Cardiac fibroblast (primary cell): ENCODE measurements around the gene PPP4R3C.
A peak's percentile ranks its signal among the peaks of the same experiment; 100 is the strongest.
"Not testable (repeated sequence)": the region's sequence is repeated elsewhere in the genome, so short reads cannot be mapped to it uniquely, and the experiment has no call there.

Experiments
- DNase-seq, 2 donors: peaks; one replicate each; pipeline versions ENCODE4 v3.0.0 to v3.0.0-alpha.2; 2010; ENCODE audit warnings: low read depth in 2 of 2
- H3K4me3 ChIP-seq, 2 donors: replicated peaks in 1 of 2; 1 replicate in 1 of 2; 2 replicates in 1 of 2; pipeline ENCODE4 v1.5.1; 2011; ENCODE audit warnings: low read depth in 2 of 2, low read length in 2 of 2, mild to moderate bottlenecking in 2 of 2, moderate library complexity in 1 of 2
- TF ChIP-seq, protein P1 (sequence below): IDR thresholded peaks from one replicate; pipeline ENCODE4 v1.5.1; 2011; ENCODE audit warnings: low read depth, mild to moderate bottlenecking, low read length, inconsistent platforms

The PPP4R3C gene

DNA sequence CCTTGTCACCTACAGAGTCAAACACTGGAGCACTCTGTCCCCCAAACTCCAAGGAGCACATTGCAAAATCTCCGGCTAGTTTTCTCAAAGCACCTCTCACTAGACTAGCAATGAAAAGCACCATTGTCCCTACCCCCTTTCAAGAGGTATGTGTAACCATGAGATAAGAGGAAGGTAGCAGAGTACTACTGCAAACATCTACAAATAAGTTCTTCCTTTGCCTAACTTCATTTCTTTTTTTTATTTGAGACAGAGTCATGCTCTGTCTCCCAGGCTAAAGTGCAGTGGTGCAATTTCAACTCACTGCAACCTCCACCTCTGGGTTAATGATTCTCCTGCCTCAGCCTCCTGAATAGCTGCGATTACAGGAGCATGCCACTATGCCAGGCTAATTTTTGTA is 17.7 kb downstream of the PPP4R3C start:
- no peak overlapping the region for H3K4me3 ChIP-seq

DNA sequence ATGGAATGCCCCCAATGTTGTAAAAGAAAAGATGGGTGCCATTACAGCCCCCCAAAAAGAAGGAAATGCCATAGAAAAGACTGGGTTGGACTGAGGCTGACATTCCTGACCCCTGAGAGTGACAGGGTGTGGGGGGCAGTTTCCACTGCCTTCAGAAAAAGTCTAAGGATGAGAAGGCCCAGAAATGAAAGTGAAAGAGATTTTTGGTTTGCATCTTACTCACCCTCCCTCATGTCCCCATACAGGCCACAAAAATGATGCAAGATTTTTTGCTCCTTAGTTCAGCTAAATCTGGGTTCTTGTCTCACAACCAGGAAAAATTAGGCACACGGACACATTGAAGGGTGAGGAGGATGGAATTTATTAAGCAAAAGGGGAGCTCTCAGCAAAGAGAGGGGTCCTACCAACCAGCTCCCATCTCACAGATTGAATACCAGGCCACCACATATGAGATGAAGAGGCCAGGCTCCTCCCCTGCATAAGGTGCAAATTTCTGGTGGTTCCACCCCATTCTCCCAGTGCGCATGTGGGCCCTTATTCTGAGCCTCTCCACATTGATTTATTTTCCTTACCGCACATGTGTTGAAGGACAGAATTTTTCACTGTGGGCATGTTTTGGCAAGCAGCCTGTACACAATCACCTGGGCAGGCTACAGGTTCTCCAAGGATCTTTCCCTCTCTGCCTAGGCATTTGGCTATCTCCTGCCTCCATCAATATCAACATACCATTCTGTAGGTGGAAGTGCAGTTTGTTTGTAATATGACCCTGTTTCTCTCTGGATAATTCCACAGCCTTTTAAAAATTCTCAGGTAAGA is 18.8 kb downstream of the PPP4R3C start:
- H3K4me3 ChIP-seq = no peak overlapping the region
- TF ChIP-seq, protein P1, sequence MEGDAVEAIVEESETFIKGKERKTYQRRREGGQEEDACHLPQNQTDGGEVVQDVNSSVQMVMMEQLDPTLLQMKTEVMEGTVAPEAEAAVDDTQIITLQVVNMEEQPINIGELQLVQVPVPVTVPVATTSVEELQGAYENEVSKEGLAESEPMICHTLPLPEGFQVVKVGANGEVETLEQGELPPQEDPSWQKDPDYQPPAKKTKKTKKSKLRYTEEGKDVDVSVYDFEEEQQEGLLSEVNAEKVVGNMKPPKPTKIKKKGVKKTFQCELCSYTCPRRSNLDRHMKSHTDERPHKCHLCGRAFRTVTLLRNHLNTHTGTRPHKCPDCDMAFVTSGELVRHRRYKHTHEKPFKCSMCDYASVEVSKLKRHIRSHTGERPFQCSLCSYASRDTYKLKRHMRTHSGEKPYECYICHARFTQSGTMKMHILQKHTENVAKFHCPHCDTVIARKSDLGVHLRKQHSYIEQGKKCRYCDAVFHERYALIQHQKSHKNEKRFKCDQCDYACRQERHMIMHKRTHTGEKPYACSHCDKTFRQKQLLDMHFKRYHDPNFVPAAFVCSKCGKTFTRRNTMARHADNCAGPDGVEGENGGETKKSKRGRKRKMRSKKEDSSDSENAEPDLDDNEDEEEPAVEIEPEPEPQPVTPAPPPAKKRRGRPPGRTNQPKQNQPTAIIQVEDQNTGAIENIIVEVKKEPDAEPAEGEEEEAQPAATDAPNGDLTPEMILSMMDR = no peak
- DNase-seq = peak in 1 of 2 donors; percentile 1

More for the DNA sequence above, 17.7 kb downstream of the PPP4R3C start:
- TF ChIP-seq, protein P1 = no peak
- DNase-seq = no peak

DNA sequence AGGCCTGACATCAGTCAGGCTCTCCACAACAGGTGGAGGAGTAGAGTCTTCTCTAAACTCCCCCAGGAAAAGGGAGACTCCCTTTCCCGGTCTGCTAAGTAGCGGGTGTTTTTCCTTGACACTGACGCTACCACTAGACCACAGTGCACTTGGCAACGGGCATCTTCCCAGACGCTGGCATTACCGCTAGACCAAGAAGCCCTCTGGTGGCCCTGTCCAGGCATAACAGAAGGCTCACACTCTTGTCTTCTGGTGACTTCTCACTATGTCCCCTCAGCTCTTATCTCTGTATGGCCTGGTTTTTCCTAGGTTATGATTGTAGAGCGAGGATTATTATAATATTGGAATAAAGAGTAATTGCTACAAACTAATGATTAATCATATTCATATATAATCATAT is 20.7 kb downstream of the PPP4R3C start:
- peak in 1 of 2 donors; percentile 0 for DNase-seq

DNA sequence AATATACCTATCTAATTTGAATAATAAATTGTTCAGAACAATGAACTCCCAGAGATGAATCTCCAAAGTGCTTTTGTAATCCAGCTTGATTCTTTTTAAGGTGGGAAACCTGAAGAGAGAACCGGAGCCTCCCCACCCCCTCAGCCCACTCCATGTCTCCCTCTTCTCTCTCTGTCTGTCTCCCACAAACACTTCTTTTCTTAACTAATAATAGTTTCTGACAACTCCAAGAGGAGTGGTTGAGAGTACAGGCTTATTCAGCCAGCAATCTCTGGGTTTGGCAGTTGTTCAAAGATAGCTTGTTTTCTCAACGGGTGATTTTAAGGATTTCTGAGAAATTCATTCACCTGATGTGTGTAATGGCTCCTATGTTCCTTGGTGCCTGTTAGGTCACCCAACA is 23.4 kb downstream of the PPP4R3C start:
- TF ChIP-seq, protein P1 = no peak
- peak in 1 of 2 donors; percentile 0 for DNase-seq
- H3K4me3 ChIP-seq = no peak overlapping the region

More for the DNA sequence above, 20.7 kb downstream of the PPP4R3C start:
- not testable (repeated sequence) for H3K4me3 ChIP-seq

DNA sequence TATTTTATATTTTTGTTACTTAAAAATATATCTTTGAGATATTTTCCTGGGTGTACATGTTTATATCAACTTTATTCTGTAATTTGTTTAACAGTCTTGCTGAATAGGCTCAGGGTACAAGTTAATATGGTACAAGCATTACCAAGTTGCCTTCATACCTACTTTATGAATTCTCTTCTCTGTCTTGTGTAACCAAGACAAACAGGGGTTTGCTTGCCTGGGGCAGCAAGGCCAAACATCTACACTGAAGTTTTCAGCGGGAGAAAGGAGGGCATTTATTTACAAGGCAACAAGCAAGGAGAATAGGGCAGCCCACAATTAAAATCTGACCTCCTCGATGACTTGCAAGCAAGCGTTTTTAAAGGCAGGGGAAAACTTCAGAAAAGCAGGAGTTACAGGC is 24.2 kb downstream of the PPP4R3C start:
- DNase-seq = no peak
- TF ChIP-seq, protein P1 = no peak
- H3K4me3 ChIP-seq = no peak overlapping the region

DNA sequence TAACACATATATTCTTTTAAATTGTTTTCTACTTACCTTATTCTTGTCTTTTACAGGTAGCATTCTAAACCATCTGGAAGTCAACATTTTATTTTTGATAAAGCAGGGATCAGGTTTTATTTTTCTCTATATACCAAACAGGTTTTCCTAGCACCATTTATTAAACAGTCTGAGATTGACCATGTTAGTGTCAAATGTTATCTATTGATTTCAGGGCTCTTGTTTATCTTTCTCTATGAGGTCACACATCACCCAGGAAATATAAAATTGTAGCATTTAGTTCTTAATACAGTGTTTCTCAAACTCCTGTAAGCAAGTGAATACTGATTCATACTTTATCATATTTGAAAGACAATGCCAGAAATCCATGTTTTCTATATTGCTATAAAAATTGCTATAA is 28.1 kb downstream of the PPP4R3C start:
- TF ChIP-seq, protein P1 = no peak
- no peak for DNase-seq

More for the DNA sequence above, 28.1 kb downstream of the PPP4R3C start:
- H3K4me3 ChIP-seq = no peak overlapping the region
